Fibroblast of villous mesenchyme (primary cell): Measurements from ENCODE around the gene TPI1. TPM values are rescaled to one million over a fixed set of nuclear protein-coding genes. Genes with fewer than 3 reads are reported as not detected.

Source experiments
- DNase-seq: peaks from one replicate; pipeline ENCODE4 v3.0.0-alpha.2; 2010; ENCODE audit warnings: low read depth
- H3K4me3 ChIP-seq: 2 replicates; pipeline ENCODE4 v1.5.1; 2011; ENCODE audit warnings: low read depth, mild to moderate bottlenecking, low read length
- CTCF ChIP-seq: IDR thresholded peaks from 2 replicates; pipeline ENCODE4 v1.5.1; 2012; ENCODE audit warnings: low read depth, mild to moderate bottlenecking, low read length; ENCODE audit not compliant: insufficient read depth
- total RNA-seq: library from RNA; depleted of rRNA; stranded (reverse); fragments of >200 nt; gene quantifications from 2 replicates; pipeline ENCODE4 v1.2.3, GENCODE V29; 2012

The TPI1 gene
- total RNA-seq, 1 donor = 620 TPM

DNA sequence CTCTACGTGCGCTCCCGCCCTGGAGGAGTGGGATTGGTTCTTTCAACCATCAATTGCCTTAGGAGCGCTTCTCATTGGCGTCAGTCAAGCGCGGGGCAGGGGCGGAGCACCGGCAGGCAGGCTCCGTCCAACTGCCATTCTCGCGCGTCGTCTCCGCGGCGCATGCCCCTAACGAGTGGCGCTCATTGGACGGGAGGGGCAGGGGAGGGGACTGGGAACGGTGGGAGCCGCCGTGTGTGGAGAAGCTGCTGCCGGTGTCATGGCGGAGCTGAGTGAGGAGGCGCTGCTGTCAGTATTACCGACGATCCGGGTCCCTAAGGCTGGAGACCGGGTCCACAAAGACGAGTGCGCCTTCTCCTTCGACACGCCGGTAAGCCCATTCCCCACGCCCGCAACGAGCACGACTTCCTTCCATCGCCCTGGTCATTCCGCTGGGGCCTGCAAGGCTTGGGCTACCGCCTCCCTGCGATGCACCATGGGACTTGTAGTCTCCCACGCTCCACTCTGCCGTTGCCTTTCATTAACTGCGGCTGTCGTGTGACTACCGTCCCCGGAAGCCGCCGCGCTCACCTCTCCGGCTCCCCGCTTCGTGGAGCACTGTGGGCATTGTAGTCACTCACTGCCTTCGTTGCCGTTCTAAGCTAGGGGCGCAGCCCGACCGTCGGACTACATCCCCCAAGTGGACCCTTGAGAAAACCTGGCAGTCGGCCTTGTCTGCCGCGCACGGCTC is 15.2 kb upstream of the TPI1 start, which contains the start of gene USP5:
Gene USP5, plus strand, starts transcription at position 230 of the 730 bp plus-strand sequence. Its CDS starts 30 bp downstream, at position 260.
- peak within 1 kb of the TSS; percentile 75 for H3K4me3 ChIP-seq
- TF ChIP-seq CTCF = no peak
- peak; percentile 100 for DNase-seq

- peak overlapping the region; percentile 75 for H3K4me3 ChIP-seq
- DNase-seq = peak; percentile 72
- TF ChIP-seq CTCF = no peak
These were observed 14.5 kb upstream of the TPI1 start for GRCh38 chr12:6852651-6853354.

DNA sequence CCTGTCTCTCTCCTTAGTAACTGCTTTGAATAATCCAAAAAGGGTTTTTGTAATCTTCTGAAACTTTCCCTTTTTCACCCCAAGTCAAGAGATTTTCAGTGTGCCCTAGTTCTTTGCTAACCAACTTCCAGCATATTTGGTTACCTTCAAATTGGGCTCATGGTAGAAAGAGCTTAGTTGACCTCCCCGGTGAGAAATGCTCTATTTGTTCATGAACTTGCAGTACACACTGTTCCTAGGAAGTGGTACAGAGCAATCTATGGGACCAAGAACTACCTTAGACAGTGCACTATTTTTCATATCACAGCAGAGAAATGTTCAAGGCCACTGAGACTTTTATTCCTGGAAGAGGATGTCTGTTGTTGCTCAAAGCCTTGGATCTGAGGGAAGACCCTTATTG is 13.7 kb upstream of the TPI1 start:
- no peak for DNase-seq
- no peak for TF ChIP-seq CTCF
- H3K4me3 ChIP-seq = no peak overlapping the region

- H3K4me3 ChIP-seq = no peak overlapping the region
- DNase-seq = no peak
- no peak for TF ChIP-seq CTCF
These were observed 13.3 kb upstream of the TPI1 start for GRCh38 chr12:6854036-6854435.

GRCh38 chr12:6855322-6855721 is 12.0 kb upstream of the TPI1 start:
- no peak overlapping the region for H3K4me3 ChIP-seq
- DNase-seq = no peak
- no peak for TF ChIP-seq CTCF

DNA sequence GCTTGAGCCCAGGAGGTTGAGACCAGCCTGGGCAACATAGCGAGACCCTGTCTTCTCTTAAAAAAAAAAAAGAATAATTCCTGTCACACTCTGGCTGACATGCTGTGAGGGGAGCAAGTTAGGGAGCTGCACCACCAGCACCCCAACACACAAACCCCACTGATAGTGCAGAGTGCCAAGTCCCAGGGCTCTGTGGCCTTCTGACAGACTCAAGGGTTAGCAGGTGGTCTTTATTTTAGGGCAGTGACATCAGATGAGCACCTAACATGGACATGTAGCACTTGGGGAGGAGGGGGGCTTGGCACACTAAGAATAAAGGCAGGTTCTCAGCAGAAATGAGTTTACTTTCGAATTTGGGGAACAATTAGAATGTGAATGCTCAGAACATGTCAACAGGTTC is 8.5 kb upstream of the TPI1 start:
- no peak for TF ChIP-seq CTCF
- H3K4me3 ChIP-seq = no peak overlapping the region
- DNase-seq = no peak

DNA sequence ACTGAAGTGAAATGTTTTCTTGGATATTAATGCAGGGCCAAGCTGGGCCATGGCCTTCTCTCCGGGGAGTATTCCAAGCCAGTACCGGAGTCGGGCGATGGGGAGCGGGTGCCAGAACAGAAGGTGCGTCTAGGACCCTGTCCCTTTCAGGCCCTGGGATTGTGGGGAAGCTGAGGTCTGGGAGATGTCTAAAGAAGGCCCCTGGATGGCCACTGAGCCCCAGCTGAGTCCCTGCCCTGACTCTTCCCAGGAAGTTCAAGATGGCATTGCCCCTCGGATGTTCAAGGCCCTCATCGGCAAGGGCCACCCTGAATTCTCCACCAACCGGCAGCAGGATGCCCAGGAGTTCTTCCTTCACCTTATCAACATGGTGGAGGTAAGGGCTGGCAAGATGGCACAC is 7.2 kb upstream of the TPI1 start:
- H3K4me3 ChIP-seq = no peak overlapping the region
- no peak for TF ChIP-seq CTCF

More for the DNA sequence above, 7.2 kb upstream of the TPI1 start:
- DNase-seq = no peak
